ENCODE results near the gene NES.

GRCh38 chr1:156644640-156645039 is 32.6 kb downstream of the NES start:
- no peak for TF ChIP-seq SUZ12 (IDR thresholded peaks at IDR 0.05; ENCODE audit: low read length)
- TF ChIP-seq, protein P1, sequence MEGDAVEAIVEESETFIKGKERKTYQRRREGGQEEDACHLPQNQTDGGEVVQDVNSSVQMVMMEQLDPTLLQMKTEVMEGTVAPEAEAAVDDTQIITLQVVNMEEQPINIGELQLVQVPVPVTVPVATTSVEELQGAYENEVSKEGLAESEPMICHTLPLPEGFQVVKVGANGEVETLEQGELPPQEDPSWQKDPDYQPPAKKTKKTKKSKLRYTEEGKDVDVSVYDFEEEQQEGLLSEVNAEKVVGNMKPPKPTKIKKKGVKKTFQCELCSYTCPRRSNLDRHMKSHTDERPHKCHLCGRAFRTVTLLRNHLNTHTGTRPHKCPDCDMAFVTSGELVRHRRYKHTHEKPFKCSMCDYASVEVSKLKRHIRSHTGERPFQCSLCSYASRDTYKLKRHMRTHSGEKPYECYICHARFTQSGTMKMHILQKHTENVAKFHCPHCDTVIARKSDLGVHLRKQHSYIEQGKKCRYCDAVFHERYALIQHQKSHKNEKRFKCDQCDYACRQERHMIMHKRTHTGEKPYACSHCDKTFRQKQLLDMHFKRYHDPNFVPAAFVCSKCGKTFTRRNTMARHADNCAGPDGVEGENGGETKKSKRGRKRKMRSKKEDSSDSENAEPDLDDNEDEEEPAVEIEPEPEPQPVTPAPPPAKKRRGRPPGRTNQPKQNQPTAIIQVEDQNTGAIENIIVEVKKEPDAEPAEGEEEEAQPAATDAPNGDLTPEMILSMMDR (IDR thresholded peaks at IDR 0.05; ENCODE audit: control extremely low read depth in 1 of 3, insufficient read depth in 1 of 3, low read depth in 1 of 3, low read length in 3 of 3), result no peak
- TF ChIP-seq EP300 (IDR thresholded peaks at IDR 0.05; ENCODE audit: borderline replicate concordance in 1 of 2, low read depth in 2 of 2, low read length in 2 of 2), result no peak
